ENCODE measurements around the gene ZBTB8OS. TPM values are rescaled to one million over a fixed set of nuclear protein-coding genes. Genes with fewer than 3 reads are reported as not detected.

The ZBTB8OS gene
- total and polyA plus RNA-seq, 9 of the 15 experiments (the other 6 are each of a cell fraction or from before 2014, with no cell fraction given), result 54.8 to 230 (median 107) TPM

GRCh38 chr1:32650752-32651460, 556 bp upstream of the ZBTB8OS start, which contains the start of gene RBBP4 (continued):
- TF ChIP-seq ARID2 (IDR thresholded peaks at IDR 0.05) (0 out of 2 replicates have a peak, but pooled peaks have one; percentile 7), NCOA1 (IDR thresholded peaks at IDR 0.05; ENCODE audit: low read depth) (no peak), ZEB2 (IDR thresholded peaks at IDR 0.05) (no peak), ARID3A (IDR thresholded peaks at IDR 0.05; ENCODE audit: borderline replicate concordance, low read depth, low read length) (no peak), ZNF668 (CRISPR knock-in tag; IDR thresholded peaks at IDR 0.05) (peak; percentile 95), TEAD4 (IDR thresholded peaks at IDR 0.05; ENCODE audit: low read length) (peak; percentile 40), TEAD4 (CRISPR knock-in tag; IDR thresholded peaks at IDR 0.05; ENCODE audit: borderline replicate concordance) (0 out of 2 replicates have a peak, but pooled peaks have one; percentile 76), MIER1 (IDR thresholded peaks at IDR 0.05; ENCODE audit: low read depth) (no peak), SAP30 (IDR thresholded peaks at IDR 0.05; ENCODE audit: borderline replicate concordance, insufficient read depth, low read depth, low read length, poor library complexity, severe bottlenecking) (peak; percentile 41), CBX8 (IDR thresholded peaks at IDR 0.05; ENCODE audit: borderline replicate concordance, extremely low read depth, low read depth, low read length, poor library complexity, severe bottlenecking) (no peak), MAFK (IDR thresholded peaks at IDR 0.05; ENCODE audit: low read length) (no peak), MBD2 (IDR thresholded peaks at IDR 0.05; ENCODE audit: borderline replicate concordance, low read depth) (peak; percentile 91; the same call in 1 of the 2 replicates), ZNF217 (CRISPR knock-in tag; IDR thresholded peaks at IDR 0.05) (0 out of 2 replicates have a peak, but pooled peaks have one; percentile 73), ZNF311 (CRISPR knock-in tag; IDR thresholded peaks at IDR 0.05) (peak; percentile 96), MTF1 (CRISPR knock-in tag; IDR thresholded peaks at IDR 0.05; ENCODE audit: borderline replicate concordance) (peak; percentile 95; the same call in 1 of the 2 replicates), L3MBTL2 (IDR thresholded peaks at IDR 0.05) (peak; percentile 99), DMBX1 (CRISPR knock-in tag; IDR thresholded peaks at IDR 0.05; ENCODE audit: borderline replicate concordance) (peak; percentile 99), NCOA2 (IDR thresholded peaks at IDR 0.05; ENCODE audit: partially characterized antibody in 2 of 2) (no peak), ZBTB1 (CRISPR knock-in tag; IDR thresholded peaks at IDR 0.05; ENCODE audit: borderline replicate concordance, low read depth) (peak; percentile 90)
- TF ChIP-seq, protein P1, sequence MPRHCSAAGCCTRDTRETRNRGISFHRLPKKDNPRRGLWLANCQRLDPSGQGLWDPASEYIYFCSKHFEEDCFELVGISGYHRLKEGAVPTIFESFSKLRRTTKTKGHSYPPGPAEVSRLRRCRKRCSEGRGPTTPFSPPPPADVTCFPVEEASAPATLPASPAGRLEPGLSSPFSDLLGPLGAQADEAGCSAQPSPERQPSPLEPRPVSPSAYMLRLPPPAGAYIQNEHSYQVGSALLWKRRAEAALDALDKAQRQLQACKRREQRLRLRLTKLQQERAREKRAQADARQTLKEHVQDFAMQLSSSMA (CRISPR knock-in tag; IDR thresholded peaks at IDR 0.05), result no peak; the same call in 1 of the 2 replicates
- TF ChIP-seq, protein P2, sequence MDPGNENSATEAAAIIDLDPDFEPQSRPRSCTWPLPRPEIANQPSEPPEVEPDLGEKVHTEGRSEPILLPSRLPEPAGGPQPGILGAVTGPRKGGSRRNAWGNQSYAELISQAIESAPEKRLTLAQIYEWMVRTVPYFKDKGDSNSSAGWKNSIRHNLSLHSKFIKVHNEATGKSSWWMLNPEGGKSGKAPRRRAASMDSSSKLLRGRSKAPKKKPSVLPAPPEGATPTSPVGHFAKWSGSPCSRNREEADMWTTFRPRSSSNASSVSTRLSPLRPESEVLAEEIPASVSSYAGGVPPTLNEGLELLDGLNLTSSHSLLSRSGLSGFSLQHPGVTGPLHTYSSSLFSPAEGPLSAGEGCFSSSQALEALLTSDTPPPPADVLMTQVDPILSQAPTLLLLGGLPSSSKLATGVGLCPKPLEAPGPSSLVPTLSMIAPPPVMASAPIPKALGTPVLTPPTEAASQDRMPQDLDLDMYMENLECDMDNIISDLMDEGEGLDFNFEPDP (CRISPR knock-in tag; IDR thresholded peaks at IDR 0.05), result peak; percentile 90
- TF ChIP-seq, protein P3, sequence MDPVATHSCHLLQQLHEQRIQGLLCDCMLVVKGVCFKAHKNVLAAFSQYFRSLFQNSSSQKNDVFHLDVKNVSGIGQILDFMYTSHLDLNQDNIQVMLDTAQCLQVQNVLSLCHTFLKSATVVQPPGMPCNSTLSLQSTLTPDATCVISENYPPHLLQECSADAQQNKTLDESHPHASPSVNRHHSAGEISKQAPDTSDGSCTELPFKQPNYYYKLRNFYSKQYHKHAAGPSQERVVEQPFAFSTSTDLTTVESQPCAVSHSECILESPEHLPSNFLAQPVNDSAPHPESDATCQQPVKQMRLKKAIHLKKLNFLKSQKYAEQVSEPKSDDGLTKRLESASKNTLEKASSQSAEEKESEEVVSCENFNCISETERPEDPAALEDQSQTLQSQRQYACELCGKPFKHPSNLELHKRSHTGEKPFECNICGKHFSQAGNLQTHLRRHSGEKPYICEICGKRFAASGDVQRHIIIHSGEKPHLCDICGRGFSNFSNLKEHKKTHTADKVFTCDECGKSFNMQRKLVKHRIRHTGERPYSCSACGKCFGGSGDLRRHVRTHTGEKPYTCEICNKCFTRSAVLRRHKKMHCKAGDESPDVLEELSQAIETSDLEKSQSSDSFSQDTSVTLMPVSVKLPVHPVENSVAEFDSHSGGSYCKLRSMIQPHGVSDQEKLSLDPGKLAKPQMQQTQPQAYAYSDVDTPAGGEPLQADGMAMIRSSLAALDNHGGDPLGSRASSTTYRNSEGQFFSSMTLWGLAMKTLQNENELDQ (CRISPR knock-in tag; IDR thresholded peaks at IDR 0.05; ENCODE audit: borderline replicate concordance), result peak; percentile 77; the same call in 1 of the 2 replicates
